ENCODE results near the gene CDH23. TPM values are rescaled to one million over a fixed set of nuclear protein-coding genes. Genes with fewer than 3 reads are reported as not detected.

CDH23 gene
- total and polyA plus RNA-seq, 2 experiments from 2014 or later, result 0.30 to 1.5 TPM

GRCh38 chr10:71571460-71572175 is 174.9 kb downstream of the CDH23 start:
- Histone ChIP-seq H4K20me1 (ENCODE audit: insufficient read depth, poor library complexity, severe bottlenecking) (no peaks in the 10 kb centered on the region), H3K9me3 (ENCODE audit: low read depth) (no peaks in the 10 kb centered on the region), H2AFZ (no peak overlapping the region), H3K4me3 (no peak overlapping the region), H3K27me3 (no peaks in the 10 kb centered on the region), H3K4me2 (no peak overlapping the region), H3K4me1 (ENCODE audit: insufficient read depth) (no peaks in the 10 kb centered on the region), H3K27ac (no peak overlapping the region), H3K9me2 (replicated peaks; ENCODE audit: insufficient read depth) (no peaks in the 10 kb centered on the region), H3K79me2 (no peaks in the 10 kb centered on the region), H3K36me3 (replicated peaks; ENCODE audit: insufficient read depth, low read depth) (no peaks in the 10 kb centered on the region)
- TF ChIP-seq EZH2phosphoT487 (IDR thresholded peaks at IDR 0.05; ENCODE audit: low read depth, severe bottlenecking, unreplicated experiment), result no peak
- TF ChIP-seq EZH2 (IDR thresholded peaks at IDR 0.05; ENCODE audit: borderline replicate concordance), result no peak
- TF ChIP-seq, protein P1, sequence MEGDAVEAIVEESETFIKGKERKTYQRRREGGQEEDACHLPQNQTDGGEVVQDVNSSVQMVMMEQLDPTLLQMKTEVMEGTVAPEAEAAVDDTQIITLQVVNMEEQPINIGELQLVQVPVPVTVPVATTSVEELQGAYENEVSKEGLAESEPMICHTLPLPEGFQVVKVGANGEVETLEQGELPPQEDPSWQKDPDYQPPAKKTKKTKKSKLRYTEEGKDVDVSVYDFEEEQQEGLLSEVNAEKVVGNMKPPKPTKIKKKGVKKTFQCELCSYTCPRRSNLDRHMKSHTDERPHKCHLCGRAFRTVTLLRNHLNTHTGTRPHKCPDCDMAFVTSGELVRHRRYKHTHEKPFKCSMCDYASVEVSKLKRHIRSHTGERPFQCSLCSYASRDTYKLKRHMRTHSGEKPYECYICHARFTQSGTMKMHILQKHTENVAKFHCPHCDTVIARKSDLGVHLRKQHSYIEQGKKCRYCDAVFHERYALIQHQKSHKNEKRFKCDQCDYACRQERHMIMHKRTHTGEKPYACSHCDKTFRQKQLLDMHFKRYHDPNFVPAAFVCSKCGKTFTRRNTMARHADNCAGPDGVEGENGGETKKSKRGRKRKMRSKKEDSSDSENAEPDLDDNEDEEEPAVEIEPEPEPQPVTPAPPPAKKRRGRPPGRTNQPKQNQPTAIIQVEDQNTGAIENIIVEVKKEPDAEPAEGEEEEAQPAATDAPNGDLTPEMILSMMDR (IDR thresholded peaks at IDR 0.05; ENCODE audit: poor library complexity), result no peak
- 94% methylated on average over 15 of the region's 15 CpGs for WGBS (ENCODE audit: low lambda C conversion rate, missing lambda C conversion rate)
- DNase-seq (ENCODE audit: low spot score), result no peak

DNA sequence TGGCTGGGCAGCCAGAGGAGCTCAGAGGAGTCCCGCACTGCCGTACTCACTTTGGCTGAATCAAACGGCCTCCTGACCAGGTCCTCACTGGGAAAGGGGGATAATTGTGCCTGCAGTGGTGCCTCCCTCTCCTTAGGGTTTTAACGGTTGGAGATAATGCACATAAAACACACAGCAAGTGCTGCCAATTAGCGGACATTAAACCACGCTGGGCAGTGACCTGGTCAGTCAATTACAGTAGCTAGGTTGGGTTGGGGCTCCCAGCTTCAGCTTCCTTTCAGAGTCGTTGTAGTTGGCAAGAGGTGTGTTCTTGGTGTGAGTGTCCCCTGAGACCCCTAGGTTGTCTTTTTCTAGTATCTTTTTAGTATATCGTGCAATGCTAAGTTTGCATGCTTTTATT is 176.2 kb downstream of the CDH23 start:
- Histone ChIP-seq H3K9me2 (replicated peaks; ENCODE audit: insufficient read depth) (no peaks in the 10 kb centered on the region), H3K9me3 (ENCODE audit: low read depth) (no peaks in the 10 kb centered on the region), H3K27me3 (no peaks in the 10 kb centered on the region), H3K4me3 (no peak overlapping the region), H4K20me1 (ENCODE audit: insufficient read depth, poor library complexity, severe bottlenecking) (no peaks in the 10 kb centered on the region), H3K4me1 (ENCODE audit: insufficient read depth) (no peaks in the 10 kb centered on the region), H3K27ac (no peak overlapping the region), H3K36me3 (replicated peaks; ENCODE audit: insufficient read depth, low read depth) (no peaks in the 10 kb centered on the region), H3K79me2 (no peaks in the 10 kb centered on the region), H2AFZ (no peak overlapping the region), H3K4me2 (no peak overlapping the region)
- no peak for DNase-seq (ENCODE audit: low spot score)
- 72% methylated on average over 8 of the region's 8 CpGs for WGBS (ENCODE audit: low lambda C conversion rate, missing lambda C conversion rate)
- TF ChIP-seq, protein P1 (IDR thresholded peaks at IDR 0.05; ENCODE audit: poor library complexity), result no peak
- TF ChIP-seq EZH2phosphoT487 (IDR thresholded peaks at IDR 0.05; ENCODE audit: low read depth, severe bottlenecking, unreplicated experiment), result no peak
- no peak for TF ChIP-seq EZH2 (IDR thresholded peaks at IDR 0.05; ENCODE audit: borderline replicate concordance)

DNA sequence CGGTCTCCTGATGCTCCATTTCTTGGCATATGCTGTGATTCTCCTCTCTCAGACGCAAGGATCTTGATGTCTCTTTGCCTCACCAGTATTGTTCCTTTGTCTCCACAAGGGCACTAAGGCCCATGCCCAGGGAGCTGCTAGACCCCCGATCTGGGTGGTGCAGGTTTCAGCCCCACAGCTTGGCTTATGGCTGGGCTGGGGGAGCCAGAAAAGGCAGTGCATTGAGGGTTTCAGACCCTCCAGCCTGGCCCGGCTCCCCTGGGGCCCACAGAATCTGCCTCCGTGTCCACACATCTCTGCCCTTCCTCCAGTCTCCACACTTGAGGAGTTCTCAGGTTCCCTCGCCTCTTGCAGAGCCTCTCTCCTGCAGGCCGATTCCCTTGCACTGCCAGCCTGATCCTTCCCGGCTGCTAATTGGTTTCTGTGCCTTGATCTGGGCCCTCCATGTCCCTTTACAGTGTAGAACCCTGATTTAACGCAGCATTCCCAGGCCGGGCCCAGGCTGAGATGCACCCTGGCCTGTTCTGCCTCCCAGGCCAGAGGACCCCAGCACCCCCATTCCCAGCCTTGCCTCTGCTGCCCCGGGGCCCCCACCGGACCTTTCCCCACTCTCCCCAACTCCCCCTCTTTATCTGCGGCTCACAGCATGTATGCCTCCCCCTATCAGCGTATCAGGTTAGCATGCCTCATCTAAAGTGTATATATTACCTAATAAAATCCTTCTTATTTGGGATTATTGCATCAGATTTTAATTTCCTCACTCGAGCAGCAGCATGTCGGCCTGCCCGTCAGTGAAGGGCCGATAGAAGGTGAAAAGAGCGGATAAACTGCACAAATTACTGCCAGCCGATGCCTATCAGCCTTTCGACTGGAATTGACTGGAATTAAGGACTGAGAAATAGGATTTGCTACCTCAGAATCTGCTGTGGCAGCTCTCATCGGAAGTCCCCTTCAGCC is 177.1 kb downstream of the CDH23 start:
- DNase-seq (ENCODE audit: low spot score), result no peak
- WGBS (ENCODE audit: low lambda C conversion rate, missing lambda C conversion rate), result 75% methylated on average over 20 of the region's 22 CpGs
- Histone ChIP-seq H3K4me2 (no peak overlapping the region), H3K4me1 (ENCODE audit: insufficient read depth) (no peaks in the 10 kb centered on the region), H3K27ac (no peak overlapping the region), H3K79me2 (no peaks in the 10 kb centered on the region), H3K9me2 (replicated peaks; ENCODE audit: insufficient read depth) (no peaks in the 10 kb centered on the region), H3K36me3 (replicated peaks; ENCODE audit: insufficient read depth, low read depth) (no peaks in the 10 kb centered on the region), H3K9me3 (ENCODE audit: low read depth) (no peaks in the 10 kb centered on the region), H3K27me3 (no peaks in the 10 kb centered on the region), H2AFZ (no peak overlapping the region), H4K20me1 (ENCODE audit: insufficient read depth, poor library complexity, severe bottlenecking) (no peaks in the 10 kb centered on the region), H3K4me3 (no peak overlapping the region)
- TF ChIP-seq EZH2phosphoT487 (IDR thresholded peaks at IDR 0.05; ENCODE audit: low read depth, severe bottlenecking, unreplicated experiment) (no peak), EZH2 (IDR thresholded peaks at IDR 0.05; ENCODE audit: borderline replicate concordance) (no peak)
- TF ChIP-seq, protein P1 (IDR thresholded peaks at IDR 0.05; ENCODE audit: poor library complexity), result no peak
